CD4-positive, alpha-beta T cell treated with Interleukin-6 for 4 hours (primary cell): Measurements from ENCODE around the gene ME3.

Experiments
- DNase-seq: peaks from one replicate; pipeline ENCODE4 v3.0.0-alpha.2; 2020; ENCODE audit warnings: mixed read lengths

Gene ME3

GRCh38 chr11:86672007-86672621 is at the start of gene ME3:
Gene ME3 (minus strand): TSS chr11:86672616.
- DNase-seq, result peak; percentile 41

GRCh38 chr11:86722006-86722405 is 49.6 kb upstream of the ME3 start:
- no peak for DNase-seq

DNA sequence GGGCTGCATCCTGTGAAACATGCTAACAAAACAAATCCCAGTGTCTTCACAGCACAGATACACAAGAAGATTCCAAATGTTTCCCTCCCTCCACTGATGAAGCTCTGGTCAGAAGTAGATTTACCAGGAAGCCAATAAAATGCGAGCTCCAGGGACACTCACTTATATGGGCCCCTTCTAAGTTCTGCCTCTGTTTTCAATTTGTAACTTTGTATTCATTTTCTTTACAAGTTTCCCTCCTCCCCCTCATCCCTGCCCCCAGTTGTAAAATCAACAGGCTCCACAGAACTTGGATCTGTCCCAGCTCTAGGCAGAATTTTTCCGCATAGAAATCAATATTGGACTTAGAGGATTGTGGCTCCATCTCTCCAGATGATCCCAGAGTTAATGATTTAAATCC is 48.1 kb upstream of the ME3 start:
- DNase-seq, result no peak

GRCh38 chr11:86719781-86720463 is 47.5 kb upstream of the ME3 start:
- DNase-seq, result no peak

- DNase-seq, result no peak
Observed at GRCh38 chr11:86718999-86719398, 46.6 kb upstream of the ME3 start.

DNA sequence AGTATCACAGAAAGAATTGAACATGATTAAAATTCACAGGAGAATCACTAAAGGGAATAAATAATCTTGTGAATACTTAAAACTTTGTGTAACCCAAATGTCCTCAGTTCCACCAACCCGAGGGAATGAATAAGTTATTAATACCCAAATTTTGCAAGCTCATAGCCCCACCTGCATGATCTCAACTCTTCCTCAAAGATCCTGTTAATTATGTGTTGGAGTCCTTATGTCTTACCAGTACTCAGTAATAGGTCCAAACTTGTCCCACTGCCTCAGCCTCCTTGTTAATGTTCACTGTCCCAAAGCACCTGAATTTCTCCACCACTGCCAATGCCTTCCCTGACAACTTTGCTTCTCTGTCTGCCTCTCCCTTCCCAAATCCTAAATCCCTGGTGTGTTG is 46.1 kb upstream of the ME3 start:
- no peak for DNase-seq

DNA sequence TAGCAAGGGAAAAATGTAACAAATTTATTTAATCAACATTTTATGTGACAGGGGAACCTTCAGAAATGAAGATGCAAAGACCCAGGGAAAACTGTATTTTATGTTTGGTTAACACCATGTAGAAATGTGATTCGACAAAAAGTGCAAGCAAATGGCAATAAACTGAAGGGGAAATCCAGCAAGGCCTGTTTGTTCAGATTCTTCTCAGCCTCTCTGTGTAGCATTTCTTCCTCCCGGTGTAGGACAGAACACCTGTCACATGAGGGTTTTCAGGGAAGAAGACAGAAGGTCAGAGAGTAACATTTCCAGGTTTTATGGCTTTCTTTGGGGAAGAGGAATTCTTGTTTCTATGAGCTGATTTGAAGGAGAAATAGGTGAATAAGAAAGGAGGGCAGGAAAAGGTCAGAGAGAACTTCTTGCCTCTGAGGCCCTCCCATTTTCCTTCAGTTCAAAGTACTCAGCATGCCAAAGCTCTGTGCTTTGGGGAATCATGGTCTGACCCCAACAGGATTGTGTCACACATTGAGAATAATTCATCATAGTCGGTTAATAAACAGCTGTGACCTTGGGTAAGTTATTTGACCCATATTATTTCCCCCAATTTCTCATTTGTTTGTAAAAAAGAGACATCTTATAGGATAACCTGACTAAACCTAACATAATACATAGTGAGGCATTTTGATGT is 45.5 kb upstream of the ME3 start:
- no peak for DNase-seq

GRCh38 chr11:86715611-86716010 is 43.2 kb upstream of the ME3 start:
- no peak for DNase-seq

GRCh38 chr11:86713552-86713951 is 41.1 kb upstream of the ME3 start:
- no peak for DNase-seq

- no peak for DNase-seq
Observed at GRCh38 chr11:86710936-86711335, 38.5 kb upstream of the ME3 start.

- DNase-seq, result no peak
Observed at GRCh38 chr11:86708669-86709068, 36.3 kb upstream of the ME3 start.

DNA sequence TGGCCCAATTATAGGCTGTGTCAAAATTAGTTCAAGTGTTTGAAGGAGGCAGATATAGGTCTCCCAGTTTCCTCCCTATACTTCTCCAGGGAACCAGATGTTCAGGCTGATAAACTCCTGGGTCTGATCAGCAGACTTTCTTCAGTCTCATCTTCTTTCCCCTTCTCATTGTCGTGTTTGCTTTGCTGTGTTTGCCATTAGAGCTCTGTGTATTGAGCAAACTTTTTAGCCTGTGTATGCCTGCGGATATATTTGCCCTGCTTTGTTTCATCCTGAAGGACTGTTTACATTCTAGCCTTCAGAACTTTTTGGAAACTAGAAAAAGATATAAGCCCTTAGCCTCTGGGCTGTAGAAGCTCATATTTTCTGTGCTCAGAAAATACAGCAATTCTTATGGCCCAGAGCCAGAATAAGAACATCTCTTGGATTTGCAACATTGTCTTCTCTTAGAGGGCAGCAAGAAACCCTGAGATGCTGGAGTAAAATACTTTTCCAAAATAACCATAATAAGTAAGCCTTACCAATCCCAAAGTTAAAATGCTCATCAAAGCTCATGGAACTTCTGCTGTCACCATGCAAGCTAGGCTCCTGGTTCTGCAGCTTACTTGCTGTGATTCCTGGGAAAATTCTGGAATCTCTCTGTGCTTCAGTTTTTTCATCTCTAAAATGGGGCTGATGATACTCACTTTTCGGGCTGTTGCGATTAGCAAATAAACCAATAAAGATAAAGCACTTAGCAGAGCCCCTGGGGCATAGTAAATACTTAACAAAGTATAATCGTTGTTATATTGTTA is 34.1 kb upstream of the ME3 start:
- no peak for DNase-seq

GRCh38 chr11:86704710-86705109 is 32.3 kb upstream of the ME3 start:
- no peak for DNase-seq

DNA sequence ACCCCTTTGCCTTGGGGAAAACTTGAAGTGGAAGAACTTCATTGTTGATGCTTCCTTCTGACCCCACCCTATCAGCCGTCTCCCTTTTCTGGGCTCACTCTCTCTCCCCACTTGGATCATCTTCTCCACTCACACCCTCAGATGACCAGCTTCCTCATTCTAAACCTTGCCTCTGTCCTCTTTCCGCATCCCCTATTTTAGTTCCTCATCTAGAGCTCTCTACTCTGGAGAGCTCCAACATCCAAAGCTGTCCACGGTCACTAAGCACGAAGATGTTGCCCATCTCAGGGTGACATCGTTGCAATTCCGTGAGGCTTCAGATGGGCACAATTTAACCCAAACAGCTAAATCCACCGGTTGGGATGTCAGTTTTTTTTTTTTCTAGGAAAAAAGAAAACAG is 31.6 kb upstream of the ME3 start:
- DNase-seq, result no peak

- no peak for DNase-seq
Observed at GRCh38 chr11:86702220-86702983, 30.0 kb upstream of the ME3 start.

GRCh38 chr11:86699040-86699791 is 26.8 kb upstream of the ME3 start:
- DNase-seq, result no peak

DNA sequence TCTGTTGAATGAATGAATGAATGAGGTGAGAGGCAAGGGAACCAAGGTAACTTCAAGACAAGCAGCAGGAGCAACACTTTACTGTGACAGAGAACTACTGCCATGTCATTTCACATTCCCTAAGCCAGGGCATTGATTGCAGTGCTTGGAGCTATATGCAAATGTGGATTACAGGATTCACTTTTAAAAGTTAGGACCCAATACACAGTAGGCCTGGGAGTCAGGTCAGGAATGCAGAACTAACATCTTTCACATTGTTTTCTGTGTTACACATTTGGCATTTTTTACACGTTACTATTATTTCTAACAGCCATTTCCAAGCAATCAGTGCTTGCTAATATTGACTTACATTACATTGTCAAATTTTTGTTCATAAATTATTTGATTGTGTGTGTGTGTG is 26.2 kb upstream of the ME3 start:
- DNase-seq, result no peak

DNA sequence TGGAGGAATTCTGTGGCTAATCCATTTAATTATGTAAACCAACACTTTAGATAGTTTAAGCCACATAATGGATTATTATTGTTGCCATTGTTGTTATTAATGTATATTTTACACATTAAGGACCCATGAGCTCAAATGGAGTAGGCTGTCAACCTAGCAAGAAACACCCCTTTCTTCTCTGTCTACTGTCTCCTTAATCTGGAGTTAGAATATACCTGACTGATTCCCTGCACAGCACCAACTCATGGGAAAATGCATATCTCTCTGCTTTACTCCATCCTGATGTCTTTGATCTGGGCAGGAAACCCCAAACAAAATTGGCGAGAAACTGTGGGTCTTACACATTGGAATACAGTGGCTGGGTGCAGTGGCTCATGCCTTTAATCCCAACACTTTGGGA is 24.0 kb upstream of the ME3 start:
- no peak for DNase-seq

GRCh38 chr11:86696004-86696403 is 23.6 kb upstream of the ME3 start:
- DNase-seq, result no peak

GRCh38 chr11:86695373-86695772 is 23.0 kb upstream of the ME3 start:
- no peak for DNase-seq

DNA sequence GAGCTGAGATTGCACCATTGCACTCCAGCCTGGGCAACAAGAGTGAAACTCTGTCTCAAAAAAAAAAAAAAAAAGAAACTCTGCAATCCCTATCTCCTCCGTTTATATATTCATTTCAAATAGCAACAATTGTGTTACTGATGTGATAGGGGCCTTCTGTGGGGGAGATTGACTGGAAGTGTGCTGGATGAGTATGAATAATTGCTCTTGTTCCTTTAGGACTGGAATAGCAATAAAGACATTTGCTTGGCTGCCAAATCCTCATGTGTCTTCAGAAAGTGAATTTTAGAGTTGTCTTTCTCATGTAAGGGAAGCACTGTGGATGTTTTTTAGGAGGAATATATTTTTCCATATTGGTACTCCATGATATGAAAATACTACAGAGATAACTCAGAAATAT is 21.1 kb upstream of the ME3 start:
- DNase-seq, result no peak

DNA sequence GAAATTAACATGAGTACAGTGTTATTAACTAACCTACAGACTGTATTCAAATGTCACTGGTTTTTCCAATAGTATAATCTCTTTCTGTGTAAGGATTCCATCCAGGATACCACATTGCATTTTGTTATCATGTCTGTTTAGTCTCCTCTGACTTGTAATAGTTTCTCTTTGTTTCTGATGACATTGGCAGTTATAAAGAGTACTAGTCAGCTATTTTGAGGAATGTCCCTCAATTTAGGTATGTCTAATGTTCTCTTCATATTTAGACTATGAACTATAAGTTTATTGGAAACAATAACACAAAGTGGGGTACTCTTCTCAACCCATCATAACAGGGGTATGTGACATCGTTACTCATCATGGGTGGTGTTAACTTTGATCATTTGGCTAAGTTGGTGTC is 20.3 kb upstream of the ME3 start:
- no peak for DNase-seq
